ENCODE results near the gene CSGALNACT2.
A peak's percentile ranks its signal among the peaks of the same experiment; 100 is the strongest.
"Not testable (repeated sequence)": the region's sequence is repeated elsewhere in the genome, so short reads cannot be mapped to it uniquely, and the experiment has no call there.

The CSGALNACT2 gene

GRCh38 chr10:43218206-43218950 is 80.1 kb downstream of the CSGALNACT2 start:
- DNase-seq = no peak

GRCh38 chr10:43218951-43219837 is 80.9 kb downstream of the CSGALNACT2 start:
- no peak for DNase-seq

- no peak for DNase-seq
Measured at GRCh38 chr10:43219848-43220247, 81.6 kb downstream of the CSGALNACT2 start.

GRCh38 chr10:43220251-43220650 is 82.0 kb downstream of the CSGALNACT2 start:
- DNase-seq = not testable (repeated sequence)

- DNase-seq = no peak
Measured at GRCh38 chr10:43220657-43221418, 82.6 kb downstream of the CSGALNACT2 start.

- DNase-seq = peak in 1 of 2 experiments; percentile 11
Measured at GRCh38 chr10:43221419-43222209, 83.4 kb downstream of the CSGALNACT2 start.

- DNase-seq = peak in 1 of 2 experiments; percentile 4
Measured at GRCh38 chr10:43222210-43222720, 84.0 kb downstream of the CSGALNACT2 start.

- no peak for DNase-seq
Measured at GRCh38 chr10:43223056-43223455, 84.8 kb downstream of the CSGALNACT2 start.

GRCh38 chr10:43224321-43224720 is 86.1 kb downstream of the CSGALNACT2 start:
- no peak for DNase-seq

- peak; percentile 12 to 14 for DNase-seq
Measured at GRCh38 chr10:43225004-43225786, 87.0 kb downstream of the CSGALNACT2 start.

- peak; percentile 41 to 57 for DNase-seq
Measured at GRCh38 chr10:43225787-43226153, 87.5 kb downstream of the CSGALNACT2 start.

GRCh38 chr10:43226441-43226840 is 88.2 kb downstream of the CSGALNACT2 start:
- DNase-seq = no peak

GRCh38 chr10:43226851-43227845 is 88.9 kb downstream of the CSGALNACT2 start:
- peak; percentile 17 for DNase-seq

GRCh38 chr10:43227911-43228782 is 89.9 kb downstream of the CSGALNACT2 start:
- DNase-seq = peak; percentile 16 to 18

GRCh38 chr10:43228783-43229207 is 90.5 kb downstream of the CSGALNACT2 start:
- peak in 1 of 2 experiments; percentile 32 for DNase-seq

- DNase-seq = peak; percentile 50 to 60
Measured at GRCh38 chr10:43229208-43230061, 91.2 kb downstream of the CSGALNACT2 start.

GRCh38 chr10:43230101-43230908 is 92.1 kb downstream of the CSGALNACT2 start:
- peak in 1 of 2 experiments; percentile 20 for DNase-seq
